Hematopoietic multipotent progenitor cell treated with erythropoietin and hydrocortisone succinate and interleukin-3 and kit ligand, for 4 days (in vitro differentiated cells): ENCODE results near the gene OR2AE1.
"Not testable (repeated sequence)": the region's sequence is repeated elsewhere in the genome, so short reads cannot be mapped to it uniquely, and the experiment has no call there.

ENCODE experiments used
- DNase-seq: peaks from one replicate; pipeline ENCODE4 v3.0.0-alpha.2; 2015

Gene OR2AE1

GRCh38 chr7:99876933-99877332, at the start of gene OR2AE1:
Gene OR2AE1 (minus strand): TSS chr7:99877033. CDS start chr7:99877033, 0 bp downstream.
- no peak for DNase-seq

GRCh38 chr7:99926321-99926720, 49.5 kb upstream of the OR2AE1 start:
- no peak for DNase-seq

GRCh38 chr7:99923200-99923599, 46.4 kb upstream of the OR2AE1 start:
- no peak for DNase-seq

DNA sequence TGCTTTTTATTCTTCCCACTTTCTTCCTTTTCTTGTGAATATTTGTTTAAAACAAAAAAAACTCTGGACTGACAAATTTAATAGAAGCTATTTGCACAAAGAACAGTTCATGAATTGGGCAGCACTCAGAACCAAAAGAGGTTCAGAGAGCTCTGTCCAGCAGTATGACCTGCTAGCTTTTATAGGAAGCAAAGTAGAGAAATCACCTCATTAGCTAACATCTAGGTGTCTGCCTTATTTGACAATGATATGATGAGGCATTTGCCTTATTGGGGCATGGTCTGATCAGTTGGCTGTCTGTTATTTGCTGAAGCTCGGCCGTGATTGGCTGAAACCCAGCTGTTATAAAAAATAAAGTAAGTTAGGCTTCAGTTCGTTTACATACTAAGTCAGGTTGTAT, 43.3 kb upstream of the OR2AE1 start:
- DNase-seq, result peak; percentile 54

DNA sequence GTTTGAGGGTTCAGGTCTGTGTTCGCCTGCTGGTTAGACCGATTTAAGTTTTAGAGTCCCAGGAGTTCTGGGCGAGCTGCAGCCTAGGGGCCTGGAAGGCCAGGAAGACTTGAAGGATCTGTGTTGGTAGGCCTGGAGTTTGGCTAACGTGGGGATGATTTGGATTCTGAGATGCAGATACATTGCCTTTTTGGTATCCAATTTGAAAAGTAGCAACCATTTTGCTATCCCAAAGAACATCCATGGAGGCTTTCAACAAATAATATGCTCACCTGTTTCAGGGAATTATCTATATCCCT, 42.9 kb upstream of the OR2AE1 start:
- DNase-seq, result no peak

GRCh38 chr7:99918959-99919813, 42.4 kb upstream of the OR2AE1 start, which contains the start of gene TRIM4:
Gene TRIM4 (minus strand): TSS chr7:99919530. CDS start chr7:99919401, 129 bp downstream.
- DNase-seq, result peak; percentile 98

DNA sequence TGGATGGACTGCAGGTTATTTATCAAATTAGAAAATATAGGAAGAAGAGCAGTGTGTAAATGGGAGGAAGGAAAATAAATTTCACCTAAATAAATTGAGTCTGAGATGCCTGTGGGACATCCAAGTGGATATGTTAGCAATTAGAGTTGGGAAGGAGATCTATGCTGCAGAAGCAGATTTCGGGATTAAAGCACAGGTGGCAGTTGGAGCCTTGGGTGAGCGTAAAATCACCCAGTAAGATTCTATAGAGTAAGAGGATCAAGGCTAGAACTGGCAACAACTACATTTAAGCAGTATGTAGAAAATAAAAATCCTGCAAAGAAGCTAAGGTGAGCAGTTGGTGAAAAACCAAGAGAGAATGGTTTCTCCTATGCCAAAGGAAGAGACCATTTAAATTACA, 34.1 kb upstream of the OR2AE1 start:
- no peak for DNase-seq

- DNase-seq, result no peak
These were observed 24.7 kb upstream of the OR2AE1 start for GRCh38 chr7:99901581-99901980.

- no peak for DNase-seq
These were observed 23.1 kb upstream of the OR2AE1 start for GRCh38 chr7:99899830-99900519.

DNA sequence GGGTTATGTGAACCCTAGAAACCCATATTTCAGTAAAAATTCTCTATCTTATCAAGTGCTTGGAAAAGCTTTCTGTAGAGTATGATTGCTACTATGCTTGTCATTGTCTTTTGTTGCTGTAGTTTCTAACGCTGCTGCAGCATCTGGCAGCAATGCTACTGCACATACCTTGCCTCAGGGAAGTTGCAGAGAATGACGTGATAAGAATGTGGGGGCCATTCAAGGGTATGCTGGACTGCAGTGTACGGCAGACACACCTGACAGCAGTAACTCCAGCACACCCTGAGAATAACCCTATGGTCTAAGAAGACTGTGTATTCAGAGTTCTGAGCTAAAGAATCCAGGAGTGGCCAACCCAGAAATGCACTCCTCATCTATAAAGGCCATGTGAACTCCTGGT, 22.0 kb upstream of the OR2AE1 start:
- DNase-seq, result no peak

DNA sequence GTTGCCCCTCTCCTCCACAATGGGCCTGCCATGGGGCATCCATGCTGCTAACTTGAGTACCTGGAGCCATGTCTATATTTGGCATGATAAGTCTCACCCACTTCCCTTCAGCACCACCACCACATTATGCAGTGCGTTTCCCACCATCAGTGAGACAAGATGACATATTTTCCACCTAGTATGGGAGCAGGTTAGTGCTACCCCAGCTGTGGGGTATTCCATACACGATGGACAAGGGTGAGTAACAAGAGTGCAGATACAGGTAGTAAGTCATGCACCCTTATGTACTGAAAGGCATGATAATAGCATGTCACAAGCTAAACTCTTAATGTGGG, 21.2 kb upstream of the OR2AE1 start:
- no peak for DNase-seq

- DNase-seq, result peak; percentile 27
These were observed 20.6 kb upstream of the OR2AE1 start for GRCh38 chr7:99897322-99898022.

DNA sequence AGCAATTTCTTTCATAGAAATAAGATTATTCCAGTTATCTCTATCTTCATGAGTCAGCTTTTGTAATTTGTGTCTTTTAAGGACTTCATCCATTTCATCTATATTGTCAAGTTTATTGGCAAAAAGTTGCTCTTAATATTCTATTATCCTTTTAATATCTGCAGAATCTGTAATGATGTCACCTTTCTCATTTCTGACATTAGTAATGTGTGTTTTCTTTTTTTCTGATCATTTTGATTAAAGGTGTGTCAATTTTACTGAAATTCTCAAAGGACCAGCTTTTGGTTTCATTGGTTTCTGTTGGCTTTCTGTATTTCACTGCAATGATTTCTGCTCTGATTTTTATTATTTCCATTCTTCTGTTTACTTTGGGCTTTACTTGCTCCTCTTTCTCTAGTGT, 17.9 kb upstream of the OR2AE1 start:
- DNase-seq, result no peak

DNA sequence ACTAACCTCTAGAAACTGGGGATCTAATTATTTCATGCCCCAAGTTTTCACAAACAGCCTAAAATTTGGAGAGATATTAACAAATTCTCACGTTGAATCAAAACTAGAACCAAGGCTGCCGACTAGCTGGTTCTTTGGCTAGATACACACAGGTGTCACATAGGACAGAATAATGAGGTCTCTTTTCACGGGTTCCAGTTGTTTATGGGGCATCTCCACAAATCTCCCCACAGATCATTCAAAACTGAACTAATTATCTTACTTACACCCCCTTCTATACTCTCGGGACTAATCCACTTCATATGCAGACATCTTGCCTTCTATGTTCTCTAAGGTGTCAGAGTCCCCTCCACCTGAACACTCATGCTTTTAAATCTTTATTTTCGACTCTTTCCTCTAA, 16.4 kb upstream of the OR2AE1 start:
- no peak for DNase-seq

- not testable (repeated sequence) for DNase-seq
These were observed 13.5 kb upstream of the OR2AE1 start for GRCh38 chr7:99890348-99890747.

DNA sequence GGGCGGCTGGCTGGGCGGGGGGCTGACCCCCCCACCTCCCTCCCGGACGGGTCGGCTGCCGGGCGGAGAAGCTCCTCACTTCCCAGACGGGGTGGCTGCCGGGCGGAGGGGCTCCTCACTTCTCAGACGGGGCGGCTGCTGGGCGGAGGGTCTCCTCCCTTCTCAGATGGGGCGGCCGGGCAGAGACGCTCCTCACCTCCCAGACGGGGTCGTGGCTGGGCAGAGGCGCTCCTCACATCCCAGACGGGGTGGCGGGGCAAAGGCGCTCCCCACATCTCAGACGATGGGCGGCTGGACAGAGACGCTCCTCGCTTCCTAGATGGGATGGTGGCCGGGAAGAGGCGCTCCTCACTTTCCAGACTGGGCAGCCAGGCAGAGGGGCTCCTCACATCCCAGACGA, 11.5 kb upstream of the OR2AE1 start:
- not testable (repeated sequence) for DNase-seq

DNA sequence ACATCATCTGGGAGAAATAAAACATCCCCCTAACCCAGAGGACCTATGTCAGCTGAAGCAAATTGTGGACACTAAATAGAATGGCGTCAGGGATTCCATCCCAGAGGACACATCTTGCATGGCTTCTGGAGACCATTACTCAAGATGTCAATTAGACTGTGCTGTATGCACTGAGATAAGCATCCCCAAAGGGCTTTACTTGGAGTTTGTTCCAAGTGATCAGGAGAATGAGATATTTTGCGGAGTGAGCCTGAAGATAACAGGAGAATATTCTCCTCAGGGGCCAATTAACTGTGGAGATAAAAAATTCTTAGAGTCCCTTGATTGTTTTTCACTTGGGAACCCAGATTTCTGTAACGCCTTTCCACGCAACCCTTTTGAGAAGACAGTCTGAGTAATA, 4.5 kb upstream of the OR2AE1 start:
- DNase-seq, result no peak

GRCh38 chr7:99876491-99876890, 342 bp downstream of the OR2AE1 start:
- peak; percentile 64 for DNase-seq

GRCh38 chr7:99868246-99868645, 8.6 kb downstream of the OR2AE1 start:
- no peak for DNase-seq

- not testable (repeated sequence) for DNase-seq
These were observed 9.4 kb downstream of the OR2AE1 start for GRCh38 chr7:99867477-99867876.

DNA sequence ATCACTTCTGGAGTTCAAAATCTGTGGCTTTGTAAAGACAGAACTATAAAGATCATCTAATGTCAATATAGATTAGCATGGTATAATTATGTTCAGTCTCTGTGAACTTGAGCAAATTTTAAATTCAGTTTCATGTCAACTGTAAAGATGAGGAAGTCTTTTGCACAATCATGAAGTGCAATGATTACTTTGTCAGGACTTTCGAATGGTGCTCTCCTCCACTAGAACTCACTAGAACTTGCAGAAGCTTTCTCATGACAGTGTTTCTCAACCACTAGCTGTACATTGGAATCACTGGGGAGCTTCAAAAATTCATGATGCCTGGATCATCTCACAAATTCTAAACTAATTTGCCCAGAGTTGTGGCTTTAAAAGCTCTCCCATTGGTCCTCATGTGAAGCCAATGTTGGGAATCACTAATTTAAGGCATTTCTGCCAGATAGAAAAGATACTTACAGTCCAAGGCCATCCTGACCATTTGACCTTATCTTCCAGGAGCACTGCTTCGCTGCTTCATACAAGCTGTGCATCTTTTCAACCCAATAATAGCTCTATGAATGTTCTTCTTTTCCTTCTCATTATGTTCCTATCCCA, 12.9 kb downstream of the OR2AE1 start:
- DNase-seq, result no peak

DNA sequence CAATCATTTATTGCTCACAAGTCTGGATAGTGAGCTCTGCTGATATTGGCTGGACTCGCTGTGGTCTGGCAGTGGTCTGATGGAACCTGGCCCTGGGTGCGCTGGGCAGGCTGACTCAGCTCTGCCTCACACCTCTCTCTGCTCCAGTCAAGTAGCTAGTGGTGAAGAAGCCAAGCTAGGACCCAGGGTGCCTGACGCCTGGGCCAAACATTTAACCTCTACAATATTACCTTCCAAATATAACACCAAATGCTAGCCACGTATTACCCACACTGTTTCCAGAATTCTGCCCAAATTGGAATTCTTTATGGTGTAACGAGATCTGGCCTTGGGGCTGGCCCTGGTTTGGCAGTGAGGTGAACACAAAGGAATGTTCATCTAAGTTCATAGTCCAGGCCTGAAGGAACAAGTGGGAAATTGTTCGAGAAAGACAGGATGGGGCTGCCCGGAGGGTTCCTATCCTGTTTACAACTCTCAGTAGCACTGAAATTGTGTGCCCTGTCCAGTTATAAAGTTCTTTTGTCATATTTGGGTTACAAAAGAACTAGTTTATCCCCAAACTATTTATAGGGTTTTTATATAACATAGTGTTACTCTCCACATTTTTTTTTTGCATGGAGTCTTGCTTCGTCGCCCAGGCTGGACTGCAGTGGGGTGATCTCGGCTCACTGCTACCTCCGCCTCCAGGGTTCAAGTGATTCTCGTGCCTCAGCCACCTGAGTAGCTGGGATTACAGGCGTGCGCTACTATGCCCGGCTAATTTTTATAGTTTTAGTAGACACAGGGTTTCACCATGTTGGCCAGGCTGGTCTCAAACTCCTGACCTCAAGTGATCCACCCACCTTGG, 16.3 kb downstream of the OR2AE1 start:
- no peak for DNase-seq

GRCh38 chr7:99855236-99855635, 21.6 kb downstream of the OR2AE1 start:
- DNase-seq, result no peak
